GM21737 (cell line): ENCODE measurements around the gene LRRC37A2.
"Not testable (repeated sequence)": the region's sequence is repeated elsewhere in the genome, so short reads cannot be mapped to it uniquely, and the experiment has no call there.

ENCODE experiments used
- ATAC-seq: cut with Tn5 transposase; IDR thresholded peaks from one replicate; pipeline ENCODE4 v1.9.1; 2021; ENCODE audit warnings: mild to moderate bottlenecking, moderate library complexity; ENCODE audit not compliant: unreplicated experiment

Gene LRRC37A2

DNA sequence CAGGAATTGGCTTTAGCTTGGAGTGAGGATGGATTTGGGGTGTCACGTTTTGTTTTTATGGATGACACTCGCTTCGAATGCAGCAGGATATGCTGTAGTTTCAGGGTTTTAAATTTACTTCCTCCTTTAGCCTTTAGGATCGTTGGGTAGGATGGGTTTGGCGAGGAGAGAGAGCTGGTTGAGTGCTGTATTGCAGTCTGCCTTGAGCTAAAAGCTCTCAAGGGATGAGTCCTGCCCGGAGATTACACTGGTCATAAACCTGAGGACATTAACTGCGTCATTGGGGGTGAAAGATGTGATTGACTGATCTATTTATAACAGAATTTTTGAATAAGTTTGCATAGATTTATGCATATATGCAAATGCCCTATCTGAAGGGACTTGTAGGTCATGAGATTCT is 79.1 kb downstream of the LRRC37A2 start:
- not testable (repeated sequence) for ATAC-seq

DNA sequence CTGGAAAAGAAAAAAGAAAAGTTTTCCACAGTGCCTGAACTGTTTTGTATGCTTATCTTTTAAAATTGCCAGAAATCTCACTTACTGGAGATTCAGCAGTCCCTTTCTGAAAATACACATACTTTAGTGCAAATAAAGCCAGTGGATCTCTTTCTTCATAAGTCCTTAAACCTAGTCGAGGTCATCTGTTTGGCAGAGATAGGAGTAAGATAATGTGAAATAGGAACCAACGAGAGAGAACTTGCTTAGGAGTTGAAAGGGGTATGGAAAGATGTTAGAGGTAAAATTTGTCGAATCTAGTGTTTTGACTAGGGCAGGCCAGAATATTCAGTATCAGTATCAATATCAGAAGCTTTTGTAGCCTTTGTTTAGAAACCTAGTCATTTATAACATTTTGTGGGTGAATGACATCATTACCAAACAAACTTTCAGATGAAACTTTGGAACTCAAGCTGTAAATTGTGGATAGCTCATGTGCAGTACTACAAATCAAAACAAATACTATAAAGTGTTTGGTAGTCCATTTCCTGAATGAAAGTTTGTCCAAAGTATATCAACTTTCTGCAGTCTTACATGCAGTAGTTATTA is 86.2 kb downstream of the LRRC37A2 start:
- not testable (repeated sequence) for ATAC-seq

DNA sequence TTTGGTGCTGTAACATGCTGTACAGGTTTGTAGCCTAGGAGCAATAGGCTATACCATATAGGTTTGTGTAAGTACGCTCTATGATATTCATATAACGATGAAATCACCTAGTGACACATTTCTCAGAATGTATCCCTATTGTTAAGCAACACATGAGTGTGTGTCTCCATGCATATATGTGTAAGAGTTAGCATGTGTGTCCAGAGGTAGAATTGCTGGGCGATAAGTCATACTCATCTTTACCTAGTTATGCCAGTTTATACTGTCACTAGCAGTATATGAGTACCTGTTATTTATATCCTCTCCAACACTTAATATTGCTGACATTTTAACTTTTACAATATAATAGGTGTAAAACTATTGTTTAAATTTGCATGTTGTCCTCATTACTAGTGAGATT is 88.5 kb downstream of the LRRC37A2 start:
- ATAC-seq, result not testable (repeated sequence)

DNA sequence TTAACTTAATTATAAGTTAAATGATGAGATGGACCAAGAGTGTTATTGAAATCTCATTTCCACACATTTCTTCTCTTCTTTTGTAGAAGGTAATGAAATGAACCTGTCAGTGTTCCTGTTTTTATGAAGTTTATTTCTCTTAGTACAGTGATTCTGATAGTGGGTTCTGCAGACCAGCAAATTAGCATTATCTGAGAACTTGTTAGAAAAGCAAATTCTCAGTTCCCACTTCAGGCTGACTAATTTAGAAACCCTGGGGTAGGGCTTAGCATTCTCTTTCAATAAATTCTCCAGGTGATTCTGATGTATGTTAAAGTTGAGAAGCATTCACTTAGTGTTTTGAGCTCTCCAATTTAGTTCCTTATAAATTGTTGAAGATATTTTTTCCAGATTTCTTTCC is 90.9 kb downstream of the LRRC37A2 start:
- peak; percentile 95 for ATAC-seq
